Glomerular endothelial cell (primary cell): Measurements from ENCODE around the gene XKRX. TPM values are rescaled to one million over a fixed set of nuclear protein-coding genes. Genes with fewer than 3 reads are reported as not detected.

Experiments used
- DNase-seq: peaks from one replicate; pipeline ENCODE4 v3.0.0-alpha.2; 2011; ENCODE audit warnings: low read depth, low spot score; ENCODE audit errors: extremely low read depth
- total RNA-seq: library from RNA; depleted of rRNA; stranded (reverse); fragments of >200 nt; gene quantifications from 2 replicates; pipeline ENCODE4 v1.2.3, GENCODE V29; 2015

The XKRX gene
- 0.23 TPM in 1 of 2 replicates, not detected in the other for total RNA-seq

GRCh38 chrX:100928660-100929613 is at the start of gene XKRX:
Gene XKRX (minus strand): TSS chrX:100928917. CDS start chrX:100928304, 613 bp downstream.
- no peak for DNase-seq

GRCh38 chrX:100976211-100976610 is 47.5 kb upstream of the XKRX start:
- DNase-seq = no peak

DNA sequence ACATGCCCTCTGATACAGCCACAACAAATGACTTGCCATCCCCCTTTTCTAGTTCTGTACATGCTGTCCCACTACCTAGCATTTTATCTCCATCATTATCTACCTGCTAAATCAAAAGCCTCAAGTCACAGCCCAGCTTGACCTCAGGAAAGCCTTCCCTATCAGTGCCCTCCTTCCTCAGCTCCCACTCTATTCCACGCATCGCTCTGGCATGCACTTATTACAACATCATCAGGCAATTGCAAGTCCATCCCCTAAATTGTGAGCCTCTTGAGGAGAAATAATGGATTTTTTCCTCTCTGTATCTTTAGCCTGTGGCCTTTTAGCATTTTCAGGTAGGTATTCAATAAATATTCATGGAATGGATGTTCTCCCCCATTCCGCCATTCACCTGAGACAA is 46.5 kb upstream of the XKRX start:
- DNase-seq = no peak

DNA sequence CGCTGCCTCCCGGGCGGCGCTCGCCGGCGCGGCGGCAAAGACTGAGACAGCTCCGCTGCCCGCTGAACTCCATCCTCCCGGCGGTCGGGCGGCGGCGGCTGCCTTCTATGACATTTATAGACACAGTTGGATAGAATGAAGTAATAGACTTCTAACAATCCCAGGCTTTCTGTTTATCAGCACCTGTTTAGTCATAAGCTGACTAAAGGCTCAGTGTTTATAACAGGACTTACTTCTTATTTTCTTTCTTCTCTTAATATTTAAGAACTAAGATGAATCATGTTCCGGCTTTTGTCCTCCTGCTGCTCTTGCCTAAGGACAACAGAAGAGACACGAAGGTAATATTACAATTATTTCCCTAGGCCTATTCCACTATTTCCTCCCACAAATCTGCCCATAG is 44.7 kb upstream of the XKRX start:
- DNase-seq = peak; percentile 27

GRCh38 chrX:100969936-100970335 is 41.2 kb upstream of the XKRX start:
- DNase-seq = no peak

- no peak for DNase-seq
Measured at GRCh38 chrX:100969408-100969807, 40.7 kb upstream of the XKRX start, which contains the start of gene ARL13A. Gene ARL13A (plus strand): TSS chrX:100969708. CDS start chrX:100973690, 3,982 bp downstream.

- no peak for DNase-seq
Measured at GRCh38 chrX:100964362-100964761, 35.6 kb upstream of the XKRX start.

- DNase-seq = no peak
Measured at GRCh38 chrX:100962811-100963210, 34.1 kb upstream of the XKRX start.

- no peak for DNase-seq
Measured at GRCh38 chrX:100948557-100948956, 19.8 kb upstream of the XKRX start.

GRCh38 chrX:100946299-100946927 is 17.7 kb upstream of the XKRX start:
- no peak for DNase-seq

DNA sequence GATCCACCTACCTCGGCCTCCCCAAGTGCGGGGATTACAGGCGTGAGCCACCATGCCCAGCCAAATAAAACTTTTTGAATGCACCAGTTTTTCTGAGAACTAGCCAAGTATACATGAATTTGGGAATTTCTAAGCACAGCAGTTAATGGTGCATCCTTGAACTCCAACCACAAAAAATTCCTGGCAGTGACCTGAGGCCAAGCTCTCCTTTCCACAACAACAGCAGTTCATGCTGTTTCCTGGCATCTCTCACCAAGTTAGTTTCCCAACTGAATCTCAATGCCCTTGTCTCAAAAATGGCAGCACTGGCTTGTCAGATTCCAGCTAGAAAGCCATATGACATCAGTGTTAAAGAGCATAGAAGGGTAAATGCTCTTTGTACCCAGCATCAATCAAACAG is 15.9 kb upstream of the XKRX start:
- no peak for DNase-seq

DNA sequence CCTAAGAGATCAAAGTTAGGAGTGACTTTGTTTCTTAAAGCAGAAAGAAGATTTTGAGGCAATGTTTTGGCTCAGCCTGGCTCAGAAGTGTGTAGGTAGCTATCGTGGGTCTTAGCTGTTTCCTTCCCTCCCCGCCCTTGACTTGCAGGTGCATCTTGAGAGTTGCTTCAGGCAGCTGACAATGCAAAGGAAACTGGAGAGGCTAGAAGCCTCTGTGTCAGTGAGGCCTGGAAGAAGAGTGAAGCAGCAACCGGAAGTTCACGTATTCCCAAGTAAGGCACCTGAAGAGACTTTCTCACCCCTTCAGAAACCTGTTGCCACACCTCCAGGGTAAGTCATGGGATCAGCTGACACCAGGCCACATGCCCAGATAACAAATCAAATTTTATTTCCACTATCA is 10.6 kb upstream of the XKRX start:
- no peak for DNase-seq

DNA sequence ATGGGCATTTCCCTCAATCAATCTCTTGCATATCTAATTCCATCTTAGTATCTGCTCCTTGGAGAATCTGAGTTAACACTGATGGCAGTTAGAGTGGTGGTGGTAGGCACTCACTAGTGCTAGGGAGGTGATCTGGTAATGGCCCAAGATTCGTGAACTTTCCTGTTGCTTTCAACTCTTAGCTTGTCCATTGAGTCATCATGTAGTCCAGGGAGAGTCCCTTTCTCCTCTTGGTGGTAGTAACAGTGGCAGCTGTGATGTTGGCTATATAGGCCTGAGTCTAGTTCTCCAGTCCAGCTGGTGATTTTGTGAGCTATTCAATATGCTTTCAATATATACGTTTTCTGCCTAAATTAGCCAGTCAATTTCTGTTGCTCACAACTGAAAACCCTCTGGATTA is 7.0 kb upstream of the XKRX start:
- no peak for DNase-seq

DNA sequence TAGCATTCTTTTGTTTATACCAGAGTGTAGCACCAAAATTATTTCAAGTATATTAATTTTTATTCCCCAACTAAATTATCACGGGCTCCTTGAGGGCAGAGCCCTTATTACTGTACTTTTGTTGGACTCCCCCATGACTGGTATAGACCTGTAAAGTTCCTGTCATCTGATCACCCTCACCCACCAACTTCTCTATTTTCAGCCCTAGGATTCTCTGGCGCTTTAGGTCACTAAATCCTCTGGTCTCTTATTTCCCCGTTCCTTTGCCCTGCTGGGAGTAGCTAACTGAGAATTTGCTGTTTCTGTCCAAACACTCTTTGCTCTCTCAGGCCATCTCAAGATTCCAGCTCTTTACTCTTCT is 3.2 kb upstream of the XKRX start:
- DNase-seq = no peak

DNA sequence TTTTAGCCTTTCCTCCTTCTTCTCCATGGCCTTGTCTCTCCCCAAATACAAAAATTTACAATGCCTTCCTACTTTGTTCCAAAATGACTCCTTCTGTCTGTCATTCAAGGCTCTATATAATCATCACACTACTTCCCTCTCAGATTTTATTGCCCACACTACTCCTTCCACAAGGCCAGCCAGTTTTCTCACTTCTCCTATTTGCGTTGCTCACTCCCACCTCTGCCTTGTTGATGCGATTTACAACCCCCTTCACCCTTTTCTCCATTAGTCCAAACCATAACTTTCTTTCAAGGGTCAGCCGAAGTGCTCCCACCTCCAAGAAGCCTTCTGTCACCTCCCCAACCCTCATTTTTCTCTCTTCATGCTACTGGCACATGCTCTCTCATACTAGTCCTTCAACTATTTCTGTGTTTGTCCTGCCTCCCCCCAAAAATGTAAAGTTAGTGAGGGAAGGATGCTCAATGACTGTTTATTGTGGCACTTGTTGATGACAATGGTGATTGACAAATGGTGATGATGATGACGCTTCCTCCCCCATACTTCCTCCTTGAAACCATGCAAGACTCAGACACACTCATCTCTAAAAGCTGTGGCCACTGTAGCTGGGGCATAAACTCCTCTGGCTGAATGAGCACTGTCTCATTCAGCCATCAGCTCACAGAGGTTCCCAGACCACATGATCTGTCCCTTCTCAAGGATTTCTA is 2.7 kb upstream of the XKRX start:
- no peak for DNase-seq

DNA sequence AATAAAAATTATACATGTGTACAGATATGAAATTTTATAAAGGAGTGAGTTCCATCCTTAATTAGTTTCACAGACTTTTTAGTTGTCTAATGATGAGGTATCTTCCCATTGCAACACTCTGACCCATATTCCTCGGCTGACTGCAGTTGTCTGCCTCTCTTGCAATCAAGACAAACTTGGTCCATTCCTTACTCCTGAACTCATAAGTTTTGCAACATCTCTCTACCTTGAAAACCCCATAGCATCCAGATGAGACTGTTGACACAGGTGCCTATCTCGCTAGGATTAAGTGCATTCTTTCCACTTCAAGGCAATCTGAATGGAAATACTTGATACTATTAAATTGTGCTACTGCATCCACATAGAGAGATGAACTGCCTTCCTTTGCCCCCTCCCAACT is 2.3 kb downstream of the XKRX start:
- DNase-seq = no peak

GRCh38 chrX:100924375-100924774 is 4.3 kb downstream of the XKRX start:
- DNase-seq = no peak

DNA sequence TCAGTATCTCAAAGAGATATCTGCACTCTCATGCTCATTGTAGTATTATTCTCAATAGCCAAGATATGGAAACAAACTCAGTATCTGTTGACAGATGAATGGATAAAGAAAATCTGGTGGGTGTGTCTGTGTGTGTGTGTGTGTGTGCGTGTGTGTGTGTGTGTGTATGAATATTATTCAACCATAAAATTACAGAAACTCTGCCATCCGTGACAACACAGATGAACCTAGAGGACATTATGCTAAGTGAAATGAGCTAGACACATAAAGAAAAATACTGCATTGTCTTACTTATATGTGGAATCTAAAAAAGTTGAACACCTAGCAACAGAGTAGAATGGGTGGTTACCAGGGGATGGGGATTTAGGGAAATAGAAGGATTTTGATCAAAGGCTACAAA is 13.2 kb downstream of the XKRX start:
- no peak for DNase-seq

GRCh38 chrX:100913111-100913510 is 15.6 kb downstream of the XKRX start:
- DNase-seq = no peak

DNA sequence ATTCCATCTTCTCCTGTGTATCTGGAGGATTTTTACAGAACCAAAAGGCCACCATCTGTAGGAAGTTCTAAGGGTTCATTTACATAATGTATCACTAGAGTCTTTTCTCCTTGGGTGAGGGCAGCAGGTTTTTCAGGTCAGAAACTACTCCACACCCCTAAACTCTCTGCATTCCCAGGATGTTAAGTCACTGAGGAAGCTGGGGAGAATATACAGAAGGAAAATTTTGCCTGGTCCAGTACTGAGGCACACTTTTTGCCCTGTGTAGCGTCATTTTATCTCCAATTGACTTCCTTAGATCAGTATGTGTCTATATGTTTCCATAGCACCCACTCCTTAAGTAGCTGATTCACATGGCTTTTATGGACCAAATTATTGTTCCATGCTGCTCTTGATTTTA is 17.0 kb downstream of the XKRX start:
- no peak for DNase-seq

GRCh38 chrX:100905620-100906019 is 23.1 kb downstream of the XKRX start:
- no peak for DNase-seq
